ENCODE results near the gene PAWR.

PAWR gene

GRCh38 chr12:79619872-79620562 lies 70.7 kb downstream of the PAWR start:
- no peak for DNase-seq (ENCODE audit: low read depth)
- no peak overlapping the region for H3K4me3 ChIP-seq (ENCODE audit: low read depth, low read length)
- TF ChIP-seq CTCF (IDR thresholded peaks at IDR 0.05; ENCODE audit: control insufficient read depth, extremely low read depth, insufficient read depth): no peak

DNA sequence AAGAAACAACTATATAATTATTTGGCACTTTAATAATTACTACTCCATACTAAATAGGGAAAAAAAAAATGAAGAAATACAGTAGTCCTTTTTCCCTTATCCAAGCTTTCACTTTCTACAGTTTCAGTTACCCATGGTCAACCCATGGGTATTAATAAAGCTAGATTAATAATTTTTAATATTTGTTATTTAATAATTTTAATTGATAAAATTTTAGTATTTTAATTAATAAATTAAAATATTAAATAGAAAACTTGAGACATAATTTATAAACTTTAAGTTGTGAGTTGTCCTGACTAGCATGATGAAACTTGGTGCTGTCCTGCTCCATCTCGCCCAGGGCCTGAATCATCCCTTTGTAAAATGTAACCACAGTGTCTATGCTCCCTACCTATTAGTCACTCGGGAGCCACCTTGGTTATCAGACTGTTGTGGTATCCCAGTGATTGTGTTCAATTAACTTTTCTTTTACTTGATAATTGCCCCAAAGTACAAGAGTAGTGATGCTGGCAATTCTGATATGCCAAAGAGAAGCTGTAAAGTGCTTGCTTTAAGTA lies 71.8 kb downstream of the PAWR start:
- H3K4me3 ChIP-seq (ENCODE audit: low read depth, low read length): no peak overlapping the region

GRCh38 chr12:79617696-79618095 lies 73.1 kb downstream of the PAWR start:
- no peak for TF ChIP-seq CTCF (IDR thresholded peaks at IDR 0.05; ENCODE audit: control insufficient read depth, extremely low read depth, insufficient read depth)
- no peak for DNase-seq (ENCODE audit: low read depth)
- H3K4me3 ChIP-seq (ENCODE audit: low read depth, low read length): no peak overlapping the region

More for the DNA sequence above, 71.8 kb downstream of the PAWR start:
- no peak for DNase-seq (ENCODE audit: low read depth)
- TF ChIP-seq CTCF (IDR thresholded peaks at IDR 0.05; ENCODE audit: control insufficient read depth, extremely low read depth, insufficient read depth): no peak

- TF ChIP-seq CTCF (IDR thresholded peaks at IDR 0.05; ENCODE audit: control insufficient read depth, extremely low read depth, insufficient read depth): no peak
- DNase-seq (ENCODE audit: low read depth): no peak
- H3K4me3 ChIP-seq (ENCODE audit: low read depth, low read length): no peak overlapping the region
Observed at GRCh38 chr12:79615596-79616560, 74.9 kb downstream of the PAWR start.

GRCh38 chr12:79614730-79615129 lies 76.0 kb downstream of the PAWR start:
- H3K4me3 ChIP-seq (ENCODE audit: low read depth, low read length): no peak overlapping the region
- no peak for TF ChIP-seq CTCF (IDR thresholded peaks at IDR 0.05; ENCODE audit: control insufficient read depth, extremely low read depth, insufficient read depth)
- peak; percentile 63 for DNase-seq (ENCODE audit: low read depth)

DNA sequence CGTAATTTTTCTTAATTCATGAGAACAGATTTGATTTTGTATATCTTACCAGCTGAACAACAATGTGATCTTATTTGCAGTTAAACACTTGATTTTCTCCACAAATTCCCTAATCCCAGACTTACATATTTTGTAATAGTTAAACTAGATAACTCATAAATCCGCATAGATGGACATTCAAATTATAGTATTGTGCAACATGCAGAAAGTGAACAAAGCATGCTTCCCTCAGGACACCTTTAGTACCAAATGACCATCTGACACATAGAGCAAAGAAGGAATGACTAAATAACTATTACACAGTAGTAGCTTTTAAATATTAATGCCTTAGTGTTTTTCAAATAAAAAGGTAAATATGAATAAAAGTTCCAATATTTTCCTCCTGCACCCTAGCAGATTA lies 88.9 kb downstream of the PAWR start:
- DNase-seq (ENCODE audit: low read depth): no peak
- no peak overlapping the region for H3K4me3 ChIP-seq (ENCODE audit: low read depth, low read length)
- no peak for TF ChIP-seq CTCF (IDR thresholded peaks at IDR 0.05; ENCODE audit: control insufficient read depth, extremely low read depth, insufficient read depth)

Measured in LNCaP clone FGC (cell line).